NOMO-1 (cell line): ENCODE results near the gene LYZL6.
A peak's percentile ranks its signal among the peaks of the same experiment; 100 is the strongest.
"Not testable (repeated sequence)": the region's sequence is repeated elsewhere in the genome, so short reads cannot be mapped to it uniquely, and the experiment has no call there.

ENCODE experiments used
- DNase-seq, 2 experiments: peaks; one replicate each; lab custom pipeline; 2025; ENCODE audit not compliant: unreplicated experiment in 2 of 2; lab: John Stamatoyannopoulos, UW

LYZL6 gene

GRCh38 chr17:35948092-35948491, 4.6 kb upstream of the LYZL6 start:
- DNase-seq, result no peak

- DNase-seq, result peak; percentile 55 to 73
Measured at GRCh38 chr17:35947156-35947585, 3.7 kb upstream of the LYZL6 start.

DNA sequence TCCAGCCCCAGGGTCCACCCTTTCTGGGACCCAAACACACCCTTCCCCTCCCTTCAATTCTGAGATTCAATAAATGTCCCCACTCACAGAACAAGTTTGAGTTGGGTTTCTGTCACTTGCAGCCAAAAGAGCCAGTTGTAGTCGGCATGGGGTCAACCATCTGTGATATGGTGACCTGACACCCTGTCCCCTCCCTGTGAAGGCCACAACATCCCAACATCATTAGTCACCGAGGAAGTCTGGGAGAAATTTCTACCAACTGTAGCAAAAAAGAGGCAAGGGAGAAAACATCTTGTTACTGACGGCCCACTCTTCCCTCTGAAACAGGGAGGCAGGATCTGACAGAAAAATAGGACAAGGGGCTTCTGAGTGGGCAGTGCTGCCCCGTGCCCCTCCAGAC, 638 bp upstream of the LYZL6 start:
- no peak for DNase-seq

DNA sequence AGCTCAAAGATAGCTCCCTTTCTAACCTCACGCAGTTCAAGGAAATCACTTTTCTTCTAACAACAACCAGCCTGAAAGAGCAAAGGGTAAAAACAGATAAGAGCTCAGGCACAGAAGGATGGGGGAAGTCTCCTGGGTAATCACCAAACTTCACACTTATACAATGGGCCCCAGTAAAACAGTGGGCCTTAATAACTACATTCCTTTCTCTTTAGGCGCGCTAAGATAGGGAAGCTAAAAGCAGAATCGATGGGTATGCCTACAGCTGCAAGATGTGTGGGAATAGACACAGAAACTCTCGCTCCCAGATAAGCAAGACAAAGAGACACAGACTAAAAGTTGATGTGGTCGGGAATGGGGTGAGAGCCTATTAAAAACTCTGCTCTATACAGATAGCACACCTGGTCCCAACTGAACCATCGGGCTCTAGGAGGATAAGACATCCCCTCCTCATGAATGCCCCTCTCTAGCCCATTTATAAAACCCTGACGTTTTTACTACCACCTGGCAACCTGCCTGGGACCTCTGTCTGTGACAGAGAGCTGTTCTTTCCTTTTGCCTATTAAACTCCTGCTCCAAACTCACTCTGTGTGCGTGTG, 826 bp downstream of the LYZL6 start:
- no peak for DNase-seq

DNA sequence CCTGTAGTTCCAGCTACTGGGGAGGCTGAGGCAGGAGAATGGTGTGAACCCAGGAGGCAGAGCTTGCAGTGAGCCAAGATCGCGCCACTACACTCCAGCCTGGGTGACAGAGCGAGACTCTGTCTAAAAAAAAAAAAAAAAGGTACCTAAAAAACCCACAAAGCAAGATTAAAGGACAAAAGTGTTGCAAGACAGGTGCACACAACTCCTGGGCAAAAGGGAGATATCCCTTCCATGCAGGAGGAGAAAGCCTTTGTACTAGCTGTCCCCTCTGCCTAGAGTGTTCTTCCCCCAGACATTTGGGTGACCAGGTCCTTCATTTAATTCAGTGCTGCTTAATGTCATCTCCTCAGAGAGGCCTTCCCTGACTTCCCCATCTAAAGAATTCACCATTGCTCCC, 5.0 kb downstream of the LYZL6 start:
- DNase-seq, result not testable (repeated sequence)

DNA sequence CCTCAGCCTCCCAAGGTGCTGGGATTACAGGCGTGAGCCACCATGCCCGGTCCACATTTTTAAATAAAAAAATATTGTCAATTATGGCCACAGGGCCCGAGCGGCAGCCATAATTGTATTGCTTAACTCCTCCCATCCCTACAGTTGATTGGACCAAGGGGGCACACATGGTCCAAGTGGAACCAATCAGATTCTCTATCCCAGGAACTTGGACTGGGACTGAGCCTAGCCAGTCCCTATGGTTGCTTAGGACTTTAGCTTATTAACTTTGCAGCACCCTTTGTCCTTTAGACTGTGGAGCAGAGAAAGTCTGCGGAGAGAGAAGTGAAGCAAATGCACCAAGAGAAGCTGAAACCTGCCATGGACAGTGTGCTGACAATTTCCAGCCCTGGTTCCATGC, 7.5 kb downstream of the LYZL6 start:
- no peak for DNase-seq

GRCh38 chr17:35934760-35935159, 8.8 kb downstream of the LYZL6 start:
- no peak for DNase-seq

DNA sequence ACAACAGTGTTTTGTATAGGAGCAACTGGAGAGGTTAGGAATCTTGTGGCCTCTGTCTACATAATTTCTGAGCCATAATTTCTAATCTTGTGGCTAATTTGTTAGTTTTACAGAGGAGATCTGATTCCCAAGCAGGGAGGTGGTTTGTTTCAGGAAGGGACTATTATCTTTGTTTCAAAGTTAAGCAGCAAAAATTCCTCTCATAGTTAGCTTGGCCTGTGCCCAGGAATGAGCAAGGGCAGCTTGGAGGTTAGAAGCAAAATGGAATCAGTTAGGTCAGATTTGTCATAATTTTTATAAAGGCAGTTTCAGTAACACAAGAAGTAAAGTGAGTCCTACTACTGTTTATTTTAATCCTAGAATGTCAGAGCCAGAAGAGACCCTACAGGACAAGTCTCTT, 10.9 kb downstream of the LYZL6 start:
- DNase-seq, result no peak

DNA sequence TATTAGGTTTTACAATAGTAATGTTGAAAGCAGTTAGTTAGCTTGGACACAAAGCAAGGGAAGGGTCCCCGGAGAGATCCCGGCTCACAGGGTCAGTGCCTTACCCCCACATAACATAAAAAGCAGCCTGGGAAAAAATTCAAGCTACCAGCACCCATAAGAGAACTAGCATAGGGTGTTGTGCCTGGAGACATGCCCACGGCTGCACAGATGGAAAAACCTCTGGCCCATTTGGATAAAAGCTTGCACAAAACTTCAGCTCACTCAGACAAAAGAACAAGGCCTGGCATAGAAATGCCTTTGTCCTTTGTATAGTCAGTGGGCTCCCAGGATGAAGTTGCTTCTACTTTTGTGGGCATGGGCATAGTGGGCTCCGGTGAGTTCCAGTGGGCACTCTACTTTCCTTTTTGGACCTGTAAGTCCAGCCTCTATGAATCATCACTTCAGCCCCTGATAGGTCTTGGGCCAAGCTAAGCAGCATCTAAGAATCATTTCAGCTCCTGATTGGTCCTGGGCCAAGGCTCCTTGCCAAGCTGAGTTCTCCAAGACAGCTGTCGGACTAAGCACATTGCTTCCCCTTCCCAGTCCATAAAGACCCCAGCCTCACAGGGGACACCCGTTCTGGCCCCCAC, 11.6 kb downstream of the LYZL6 start:
- no peak for DNase-seq

GRCh38 chr17:35930211-35931065, 13.1 kb downstream of the LYZL6 start, which contains the start of gene RDM1:
Gene RDM1, minus strand, starts transcription at chr17:35930773. Its CDS starts 46 bp downstream, at chr17:35930727.
- DNase-seq, result peak; percentile 84 to 90

DNA sequence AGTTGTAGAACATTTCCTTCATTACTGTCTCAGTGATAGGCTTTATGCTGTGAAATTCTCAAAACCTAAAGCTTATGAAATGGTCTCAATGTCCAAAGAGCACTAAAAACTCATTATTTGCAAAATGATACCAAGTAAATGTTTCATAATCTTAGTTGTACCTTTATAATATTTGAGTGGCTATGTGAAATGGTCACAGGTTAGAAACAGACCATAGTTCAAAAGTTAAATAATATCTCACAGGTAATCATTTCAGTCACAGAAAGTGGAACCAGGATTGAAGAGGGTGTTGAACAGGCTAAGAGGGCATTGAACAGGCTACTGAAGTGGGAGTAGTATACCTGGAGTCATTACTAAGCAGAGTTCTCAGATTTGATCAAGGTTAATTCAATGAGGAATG, 15.8 kb downstream of the LYZL6 start:
- DNase-seq, result no peak

GRCh38 chr17:35923609-35924114, 19.9 kb downstream of the LYZL6 start:
- DNase-seq, result no peak

DNA sequence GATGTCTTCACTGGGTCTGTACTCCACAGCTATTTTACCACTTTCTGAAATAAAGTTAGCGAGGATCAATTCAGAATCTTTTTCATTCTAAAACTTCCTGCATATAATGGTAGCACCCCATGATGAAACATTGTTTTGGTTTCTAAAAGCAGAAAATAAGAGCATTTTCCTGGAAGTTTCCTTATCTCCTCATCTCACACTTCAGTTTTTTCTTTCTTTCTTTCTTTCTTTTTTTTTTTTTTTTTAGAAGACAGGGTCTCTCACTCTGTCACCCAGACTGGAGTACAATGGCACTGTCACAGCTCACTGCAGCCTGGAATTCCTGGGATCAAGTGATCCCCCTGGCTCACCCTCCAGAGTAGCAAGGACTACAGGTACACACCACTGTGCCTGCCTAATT, 23.3 kb downstream of the LYZL6 start:
- DNase-seq, result no peak

DNA sequence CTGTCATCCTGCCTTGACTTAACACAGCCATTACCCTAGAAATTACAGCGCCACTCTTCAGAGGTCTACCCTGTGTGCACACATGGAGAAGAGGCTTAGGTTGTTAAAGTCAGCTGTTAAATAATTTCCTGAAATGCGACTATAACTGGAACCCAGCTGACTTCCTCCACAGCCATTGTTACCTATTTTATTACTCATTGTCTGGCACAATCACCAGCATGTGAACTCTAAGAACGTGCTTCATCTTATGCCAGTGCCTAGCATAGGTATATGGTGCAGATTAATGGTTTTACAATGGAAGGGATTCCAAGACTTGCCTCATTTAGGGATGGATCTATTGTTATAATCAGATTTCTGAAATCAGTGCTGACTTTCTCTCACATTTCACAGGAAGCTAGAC, 24.8 kb downstream of the LYZL6 start:
- peak in 1 of 2 experiments; percentile 44 for DNase-seq

DNA sequence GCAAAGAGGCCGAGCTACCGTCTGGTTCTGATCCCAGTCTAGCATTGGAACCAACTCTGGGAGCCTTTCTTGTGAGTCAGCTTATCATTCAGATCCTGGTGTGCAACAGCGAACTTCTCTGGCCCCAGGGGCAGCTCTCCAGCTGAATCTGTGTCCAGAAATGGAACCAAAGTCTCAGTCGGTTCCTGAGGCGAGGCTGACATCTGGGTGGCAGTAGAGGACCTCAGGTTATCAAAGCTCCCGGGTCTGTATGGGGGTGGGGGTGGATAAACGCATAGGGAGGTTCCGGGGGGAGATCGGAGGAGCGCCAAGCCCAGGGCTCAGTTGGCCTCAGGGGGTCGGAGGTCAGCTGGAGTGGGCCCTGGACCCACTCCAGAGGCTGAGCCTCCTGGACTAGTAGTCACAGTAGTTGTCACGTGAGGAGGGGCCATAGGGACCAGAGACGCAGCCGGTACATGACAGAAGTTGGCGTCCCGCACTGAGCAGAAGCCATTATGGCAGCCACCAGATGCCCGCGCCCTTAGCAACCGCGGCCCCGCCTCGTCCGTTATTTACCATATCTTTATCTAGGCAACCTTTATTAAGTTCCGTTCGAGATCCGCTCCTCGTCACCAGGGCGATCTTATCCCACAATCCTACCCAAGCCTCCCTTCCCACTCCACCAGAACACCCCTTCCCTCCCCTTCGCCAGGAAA, 25.8 kb downstream of the LYZL6 start:
- DNase-seq, result no peak

GRCh38 chr17:35915153-35915964, 28.2 kb downstream of the LYZL6 start:
- no peak for DNase-seq

DNA sequence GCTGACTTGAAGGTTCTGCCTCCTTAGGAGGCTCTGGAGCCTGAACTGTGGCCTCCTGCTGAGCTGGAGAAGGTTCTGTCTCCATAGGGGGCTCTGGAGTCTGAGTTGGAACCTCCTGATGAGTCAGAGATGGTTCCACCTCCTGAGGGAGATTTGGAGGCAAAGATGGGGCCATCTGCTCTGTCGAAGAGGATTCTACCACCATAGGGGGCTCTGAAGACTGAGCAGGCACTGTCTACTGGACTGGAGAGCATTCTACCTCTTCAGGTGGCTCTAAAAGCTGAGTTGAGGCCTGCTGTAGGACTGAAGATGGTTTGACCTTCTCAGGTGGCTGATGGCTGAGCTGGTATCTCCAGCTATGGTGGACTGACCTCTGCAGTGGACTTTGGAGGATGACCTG, 29.2 kb downstream of the LYZL6 start:
- DNase-seq, result no peak

GRCh38 chr17:35913609-35914008, 29.9 kb downstream of the LYZL6 start:
- DNase-seq, result no peak

GRCh38 chr17:35912942-35913341, 30.6 kb downstream of the LYZL6 start:
- no peak for DNase-seq

- DNase-seq, result no peak
Measured at GRCh38 chr17:35912339-35912912, 31.1 kb downstream of the LYZL6 start.
